Astrocyte of the cerebellum (primary cell): ENCODE measurements around the gene EMC1.

Experiments used
- DNase-seq: peaks from one replicate; pipeline ENCODE4 v3.0.0-alpha.2; 2011; ENCODE audit warnings: low read depth
- H3K4me3 ChIP-seq: 2 replicates; pipeline ENCODE4 v1.5.1; 2011; ENCODE audit warnings: mild to moderate bottlenecking, low read depth, low read length, moderate library complexity
- in situ Hi-C: cut with HindIII; loops from 2 replicates; pipeline ENCODE4 v1.10.0; 2017; ENCODE audit warnings: low sequenced_read_pairs
- TF ChIP-seq, protein P1 (sequence below): IDR thresholded peaks from 2 replicates; pipeline ENCODE4 v1.5.1; 2012; ENCODE audit warnings: low read length, low read depth, moderate library complexity, mild to moderate bottlenecking; ENCODE audit errors: missing control alignments

EMC1 gene

GRCh38 chr1:19210772-19211549 is 40.4 kb downstream of the EMC1 start:
- in situ Hi-C loops = no loop called here
- TF ChIP-seq, protein P1, sequence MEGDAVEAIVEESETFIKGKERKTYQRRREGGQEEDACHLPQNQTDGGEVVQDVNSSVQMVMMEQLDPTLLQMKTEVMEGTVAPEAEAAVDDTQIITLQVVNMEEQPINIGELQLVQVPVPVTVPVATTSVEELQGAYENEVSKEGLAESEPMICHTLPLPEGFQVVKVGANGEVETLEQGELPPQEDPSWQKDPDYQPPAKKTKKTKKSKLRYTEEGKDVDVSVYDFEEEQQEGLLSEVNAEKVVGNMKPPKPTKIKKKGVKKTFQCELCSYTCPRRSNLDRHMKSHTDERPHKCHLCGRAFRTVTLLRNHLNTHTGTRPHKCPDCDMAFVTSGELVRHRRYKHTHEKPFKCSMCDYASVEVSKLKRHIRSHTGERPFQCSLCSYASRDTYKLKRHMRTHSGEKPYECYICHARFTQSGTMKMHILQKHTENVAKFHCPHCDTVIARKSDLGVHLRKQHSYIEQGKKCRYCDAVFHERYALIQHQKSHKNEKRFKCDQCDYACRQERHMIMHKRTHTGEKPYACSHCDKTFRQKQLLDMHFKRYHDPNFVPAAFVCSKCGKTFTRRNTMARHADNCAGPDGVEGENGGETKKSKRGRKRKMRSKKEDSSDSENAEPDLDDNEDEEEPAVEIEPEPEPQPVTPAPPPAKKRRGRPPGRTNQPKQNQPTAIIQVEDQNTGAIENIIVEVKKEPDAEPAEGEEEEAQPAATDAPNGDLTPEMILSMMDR = no peak
- DNase-seq = no peak
- H3K4me3 ChIP-seq = peak overlapping the region; percentile 80

DNA sequence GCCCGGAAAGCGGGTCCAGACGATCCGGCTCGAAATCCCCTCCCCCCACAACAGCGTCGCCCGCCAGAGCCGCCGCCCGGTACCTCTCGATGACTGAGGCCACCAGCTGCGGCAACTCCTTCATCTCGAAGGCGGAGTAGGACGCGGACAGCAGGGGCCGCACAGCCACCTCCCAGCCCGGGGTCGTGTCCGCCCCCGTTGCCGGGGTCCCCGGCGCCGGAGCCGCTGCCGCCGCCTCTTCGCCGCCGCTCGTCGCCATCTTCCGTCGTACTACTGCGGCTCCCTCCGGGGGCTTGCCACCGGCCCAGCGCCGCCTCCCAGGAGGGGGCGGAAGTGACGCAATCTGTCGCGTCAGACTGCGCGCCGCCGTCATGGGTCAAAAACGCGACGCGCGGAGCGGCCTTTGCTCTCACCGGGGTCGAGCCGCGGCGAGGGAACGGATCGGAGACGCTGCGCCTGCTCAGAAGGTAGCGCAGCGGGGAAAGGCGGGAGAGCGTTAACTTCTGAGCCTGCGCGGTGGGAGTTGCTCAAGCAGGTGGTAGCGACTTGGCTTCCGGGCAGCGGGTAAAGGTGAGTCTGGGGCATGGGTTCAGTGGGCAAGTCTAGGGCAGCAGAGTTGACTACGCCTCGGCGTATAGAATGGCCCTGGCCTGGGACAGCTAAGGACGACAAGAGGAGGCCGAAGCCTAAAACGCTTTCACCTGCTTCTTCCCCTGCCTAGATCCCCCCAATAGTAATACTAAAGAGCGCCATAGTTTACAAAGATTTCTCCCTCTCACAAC is 41.1 kb downstream of the EMC1 start, which contains the start of gene UBR4:
Gene UBR4, minus strand, starts transcription at position 277 of the 782 bp plus-strand sequence. Its CDS starts 18 bp downstream, at position 259.
- peak within 1 kb of the TSS; percentile 80 for H3K4me3 ChIP-seq
- in situ Hi-C loops = no loop called here
- DNase-seq = peak; percentile 72
- TF ChIP-seq, protein P1 = no peak

- in situ Hi-C loops = no loop called here
- TF ChIP-seq, protein P1 = no peak
- DNase-seq = no peak
- H3K4me3 ChIP-seq = peak overlapping the region; percentile 80
These were observed 41.8 kb downstream of the EMC1 start for GRCh38 chr1:19209439-19209989.

DNA sequence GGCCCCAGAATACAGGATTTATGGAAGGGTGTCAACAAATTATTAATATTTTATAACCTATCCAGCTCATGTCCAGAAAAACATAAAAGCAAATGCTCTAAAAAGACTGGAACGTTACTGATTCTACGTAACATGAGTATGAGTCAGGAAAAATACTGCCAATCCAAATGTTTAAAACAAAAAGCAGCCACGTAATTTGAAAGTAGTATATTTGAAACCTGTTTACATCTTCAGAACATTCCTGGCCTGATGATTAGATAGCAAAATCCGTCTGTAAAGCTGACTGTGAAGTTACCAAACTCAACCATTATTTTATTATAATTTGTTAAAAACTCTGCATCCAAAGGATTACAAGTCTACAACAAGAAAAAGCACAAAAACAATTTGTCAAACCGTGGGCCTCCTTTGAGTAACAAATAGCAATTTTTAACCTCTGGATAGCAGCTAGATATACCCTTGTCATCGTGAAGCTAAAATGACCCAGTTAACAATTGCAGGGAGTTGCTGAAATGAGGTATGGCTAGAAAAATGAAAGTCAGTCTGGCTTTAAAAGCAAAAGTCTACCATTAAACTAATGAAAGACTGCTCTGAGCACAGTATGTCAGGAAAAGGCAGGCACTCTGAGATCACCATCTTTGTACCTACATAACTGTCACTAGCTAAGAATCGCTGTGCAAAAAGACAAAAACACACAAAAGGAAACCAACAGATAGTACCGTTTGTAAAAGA is 42.5 kb downstream of the EMC1 start:
- in situ Hi-C loops = no loop called here
- TF ChIP-seq, protein P1 = no peak
- H3K4me3 ChIP-seq = peak overlapping the region; percentile 80
- no peak for DNase-seq

- H3K4me3 ChIP-seq = no peak overlapping the region
- DNase-seq = no peak
- in situ Hi-C loops = no loop called here
- TF ChIP-seq, protein P1 = no peak
These were observed 44.4 kb downstream of the EMC1 start for GRCh38 chr1:19206947-19207346.

DNA sequence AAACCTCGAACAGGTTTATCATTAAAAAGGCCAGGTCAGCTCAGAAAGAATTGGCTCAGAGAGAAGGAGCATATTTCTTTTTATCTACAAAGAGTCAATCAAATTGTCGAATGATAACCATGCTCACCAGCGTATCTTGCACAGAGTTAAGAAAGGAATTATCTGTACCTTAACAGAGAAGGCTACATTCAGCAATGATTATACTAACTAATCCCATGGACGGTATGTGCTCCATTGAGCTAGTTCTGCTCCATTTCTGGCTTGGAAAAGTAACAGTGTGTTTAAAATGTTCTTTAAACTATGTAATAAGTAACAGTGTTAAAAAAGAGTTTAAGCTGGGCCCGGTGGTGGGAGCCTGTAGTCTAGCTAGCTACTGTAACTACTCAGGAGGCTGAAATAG is 45.5 kb downstream of the EMC1 start:
- no peak for DNase-seq
- no peak overlapping the region for H3K4me3 ChIP-seq
- in situ Hi-C loops = no loop called here
- TF ChIP-seq, protein P1 = no peak
